Gastrocnemius medialis (tissue), 4 donors: Measurements from ENCODE around the gene ALDH4A1. TPM values are rescaled to one million over a fixed set of nuclear protein-coding genes. Genes with fewer than 3 reads are reported as not detected.

ENCODE experiments used
- ATAC-seq, 2 donors: fragments of 150-250 bp; one replicate each; pipeline ENCODE4 v1.9.1; 2016
- DNase-seq, 2 donors: peaks; one replicate each; pipeline ENCODE4 v3.0.0-alpha.2; 2019
- H3K27ac ChIP-seq, 4 donors: fragments of 200-600 bp; sonication (generic); 1 replicate in 1 of 4; 2 replicates in 3 of 4; pipeline ENCODE4 v1.5.1; 2016 to 2018; ENCODE audit warnings: mild to moderate bottlenecking in 2 of 4, moderate library complexity in 1 of 4
- H3K27me3 ChIP-seq, 3 donors: fragments of 200-600 bp; sonication (generic) in 2 of 3; 1 replicate in 1 of 3; 2 replicates in 2 of 3; pipeline versions ENCODE4 v1.5.1 to v1.6.0; 2016 to 2019; ENCODE audit warnings: mild to moderate bottlenecking in 1 of 3, moderate library complexity in 1 of 3
- H3K36me3 ChIP-seq, 2 donors: fragments of 200-600 bp; sonication (generic) in 1 of 2; one replicate each; pipeline ENCODE4 v1.5.1; 2017 to 2018
- H3K4me1 ChIP-seq, 2 donors: fragments of 200-600 bp; sonication (generic) in 1 of 2; one replicate each; pipeline ENCODE4 v1.5.1; 2016 to 2017; ENCODE audit warnings: mild to moderate bottlenecking in 2 of 2
- H3K4me3 ChIP-seq, 4 donors: fragments of 200-600 bp; sonication (generic) in 3 of 4; 1 replicate in 1 of 4; 2 replicates in 3 of 4; pipeline ENCODE4 v1.5.1; 2016 to 2019; ENCODE audit warnings: mild to moderate bottlenecking in 2 of 4
- H3K9me3 ChIP-seq, 3 donors: fragments of 200-600 bp; sonication (generic) in 2 of 3; 1 replicate in 1 of 3; 2 replicates in 2 of 3; pipeline ENCODE4 v1.5.1; 2016 to 2019
- CTCF ChIP-seq, 5 experiments: fragments of 450-650 bp in 3 of 5; fragments of 200-600 bp in 2 of 5; sonication (generic) in 2 of 5; IDR thresholded peaks in 4 of 5; conservative IDR thresholded peaks in 1 of 5; 1 replicate in 4 of 5; 2 replicates in 1 of 5; pipeline ENCODE4 v1.5.1; 2016 to 2019; ENCODE audit warnings: antibody characterized with exemption in 5 of 5, mild to moderate bottlenecking in 3 of 5, moderate library complexity in 3 of 5
- POLR2A ChIP-seq, 2 donors: fragments of 450-650 bp; IDR thresholded peaks; one replicate each; pipeline ENCODE4 v1.6.1; 2017; ENCODE audit warnings: antibody characterized with exemption in 2 of 2, mild to moderate bottlenecking in 2 of 2, moderate library complexity in 2 of 2
- in situ Hi-C, 4 donors: fragments of 200-750 bp; cut with MboI; loops; one replicate each; pipeline versions ENCODE4 v1.15.0 to v1.8.0; 2017; ENCODE audit warnings: low sequenced_read_pairs in 4 of 4
- intact Hi-C: fragments of 100-400 bp; cut with DNase I; formaldehyde crosslinking; loops from one replicate; pipeline ENCODE4 v1.15.1; 2023; ENCODE audit warnings: low total_unique reads
- microRNA counts, 2 donors: library from miRNA; unstranded; fragments of <30 nt; microRNA quantifications; one replicate each; lab custom pipeline; 2016
- microRNA-seq, 2 donors: library from miRNA; unstranded; fragments of <30 nt; microRNA quantifications; one replicate each; pipeline ENCODE4, GENCODE V29; 2016; ENCODE audit warnings: borderline replicate concordance in 2 of 2
- total RNA-seq, 4 donors: library from RNA; depleted of rRNA; stranded (reverse); fragments of >200 nt; gene quantifications; one replicate each; pipeline versions ENCODE4 v1.1.0 to v1.2.3, GENCODE V29; 2016

The ALDH4A1 gene
- total RNA-seq, 4 donors from 2014 or later, result 22.8 to 35.3 (median 31.4) TPM

- DNase-seq (no peak), ATAC-seq (no peak)
- H3K9me3 ChIP-seq, result no peaks in the 10 kb centered on the region
- peaks cover 0 to 15% (median 8%) of the 10 kb centered on the region in 3 donors for H3K27me3 ChIP-seq
- H3K36me3 ChIP-seq, result no peaks in the 10 kb centered on the region
- no peak for TF ChIP-seq CTCF (IDR thresholded peaks at IDR 0.05 in 4 of 5, conservative IDR thresholded peaks at IDR 0.05 in 1 of 5)
- TF ChIP-seq POLR2A (IDR thresholded peaks at IDR 0.05), result no peak
- H3K4me1 ChIP-seq, result no peaks in the 10 kb centered on the region
- H3K4me3 ChIP-seq, result no peak overlapping the region
- in situ Hi-C loops (no loop called here), intact Hi-C loops (no loop called here)
- no peak overlapping the region for H3K27ac ChIP-seq
Measured at GRCh38 chr1:18830596-18830995, 71.8 kb downstream of the ALDH4A1 start.

DNA sequence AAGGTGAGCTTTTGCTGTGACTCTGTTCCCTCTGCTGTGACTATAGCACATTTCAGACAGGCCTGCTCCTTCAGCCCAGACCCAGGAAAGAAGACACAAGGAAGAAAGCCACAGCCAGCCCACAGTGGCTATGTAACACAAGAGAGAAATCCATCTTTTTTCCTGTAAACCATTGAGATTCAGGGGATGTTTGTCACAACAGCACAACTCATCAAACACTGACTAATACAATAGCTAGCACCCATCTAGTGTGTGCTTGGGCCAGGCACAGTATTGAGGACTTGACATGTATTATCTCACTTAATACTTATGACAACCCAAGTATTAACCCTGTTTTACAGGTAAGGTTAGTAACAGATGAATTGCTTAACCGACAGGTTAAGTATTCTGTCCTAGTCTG, 72.7 kb downstream of the ALDH4A1 start:
- Histone ChIP-seq H3K36me3 (no peaks in the 10 kb centered on the region), H3K27ac (no peak overlapping the region), H3K4me1 (no peaks in the 10 kb centered on the region), H3K27me3 (peaks cover 0 to 8% (median 6%) of the 10 kb centered on the region in 3 donors), H3K9me3 (no peaks in the 10 kb centered on the region), H3K4me3 (no peak overlapping the region)
- ATAC-seq (no peak), DNase-seq (no peak)
- intact Hi-C loops, result no loop called here
- in situ Hi-C loops, result no loop called here
- TF ChIP-seq CTCF (IDR thresholded peaks at IDR 0.05 in 4 of 5, conservative IDR thresholded peaks at IDR 0.05 in 1 of 5) (no peak), POLR2A (IDR thresholded peaks at IDR 0.05) (no peak)

- ATAC-seq (no peak), DNase-seq (no peak)
- in situ Hi-C loops (no loop called here), intact Hi-C loops (no loop called here)
- TF ChIP-seq POLR2A (IDR thresholded peaks at IDR 0.05) (no peak), CTCF (IDR thresholded peaks at IDR 0.05 in 4 of 5, conservative IDR thresholded peaks at IDR 0.05 in 1 of 5) (no peak)
- Histone ChIP-seq H3K27me3 (peaks cover 0 to 8% (median 4%) of the 10 kb centered on the region in 3 donors), H3K36me3 (no peaks in the 10 kb centered on the region), H3K9me3 (no peaks in the 10 kb centered on the region), H3K4me1 (no peaks in the 10 kb centered on the region), H3K27ac (no peak overlapping the region), H3K4me3 (no peak overlapping the region)
Measured at GRCh38 chr1:18828224-18828623, 74.1 kb downstream of the ALDH4A1 start.

DNA sequence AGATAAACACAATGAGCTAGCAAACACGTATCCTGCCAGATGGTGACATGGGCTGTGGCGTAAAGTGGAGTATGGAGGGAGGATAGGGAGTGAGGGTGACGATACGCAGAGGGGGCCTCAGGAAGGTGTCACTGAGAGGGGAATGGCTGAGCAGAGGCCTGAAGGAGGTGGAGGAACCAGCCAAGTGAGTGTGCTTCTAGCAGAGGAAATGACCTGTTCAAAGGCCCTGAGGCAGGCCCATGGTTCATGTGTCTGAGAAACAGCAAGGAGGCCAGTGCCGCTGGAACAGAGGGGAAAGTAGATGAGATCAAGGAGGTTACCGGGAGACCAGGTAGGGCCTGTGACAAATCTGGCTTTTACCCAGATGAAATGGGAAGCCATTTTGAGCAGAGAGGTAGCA, 78.9 kb downstream of the ALDH4A1 start:
- in situ Hi-C loops (loop anchor here (5.0 to 25.0 kb wide), 2 partner anchors 226 to 236 kb away; no protein-coding TSS in a partner anchor), intact Hi-C loops (no loop called here)
- Histone ChIP-seq H3K9me3 (no peaks in the 10 kb centered on the region), H3K27me3 (peaks cover 9 to 18% (median 9%) of the 10 kb centered on the region in 3 donors), H3K4me3 (no peak overlapping the region), H3K4me1 (no peaks in the 10 kb centered on the region), H3K36me3 (no peaks in the 10 kb centered on the region), H3K27ac (no peak overlapping the region)
- ATAC-seq, result no peak
- DNase-seq, result no peak
- TF ChIP-seq CTCF (IDR thresholded peaks at IDR 0.05 in 4 of 5, conservative IDR thresholded peaks at IDR 0.05 in 1 of 5) (no peak), POLR2A (IDR thresholded peaks at IDR 0.05) (no peak)

MicroRNAs within 50 kb of the gene (microRNA counts, 767-probe panel; counts per million panel counts)
- microRNA hsa-miR-1290 (lab: Ali Mortazavi, UCI), result 356 to 448 counts per million in 2 donors

Small RNAs within 50 kb of the gene (microRNA-seq; reads per million reads assigned to microRNA genes)
- gene MIR1290 (0 reads per million in 2 donors), gene MIR4695 (0 reads per million in 2 donors)

Other genes starting within 250 kb of the ALDH4A1 start
- gene TAS1R2, start 42.9 kb downstream of the ALDH4A1 start, total RNA-seq, result not detected
- 10 to 100 TPM in 1 of 4 donors, 1 to 10 TPM in 3; 2.1 to 16.3 (median 5.7) TPM for gene IFFO2, start 54.1 kb upstream of the ALDH4A1 start, total RNA-seq